Fibroblast of pulmonary artery (primary cell): ENCODE results near the gene C13orf42.

Source experiments
- DNase-seq: peaks from one replicate; pipeline ENCODE4 v3.0.0-alpha.2; 2010; ENCODE audit warnings: low read depth
- H3K4me3 ChIP-seq: replicated peaks from 2 replicates; pipeline ENCODE4 v1.5.1; 2011; ENCODE audit warnings: low read depth, mild to moderate bottlenecking, control low read depth, low read length, moderate library complexity
- CTCF ChIP-seq: IDR thresholded peaks from 2 replicates; pipeline ENCODE4 v1.5.1; 2011; ENCODE audit warnings: mild to moderate bottlenecking, control low read depth, low read length, inconsistent platforms; ENCODE audit errors: missing control alignments

C13orf42 gene

DNA sequence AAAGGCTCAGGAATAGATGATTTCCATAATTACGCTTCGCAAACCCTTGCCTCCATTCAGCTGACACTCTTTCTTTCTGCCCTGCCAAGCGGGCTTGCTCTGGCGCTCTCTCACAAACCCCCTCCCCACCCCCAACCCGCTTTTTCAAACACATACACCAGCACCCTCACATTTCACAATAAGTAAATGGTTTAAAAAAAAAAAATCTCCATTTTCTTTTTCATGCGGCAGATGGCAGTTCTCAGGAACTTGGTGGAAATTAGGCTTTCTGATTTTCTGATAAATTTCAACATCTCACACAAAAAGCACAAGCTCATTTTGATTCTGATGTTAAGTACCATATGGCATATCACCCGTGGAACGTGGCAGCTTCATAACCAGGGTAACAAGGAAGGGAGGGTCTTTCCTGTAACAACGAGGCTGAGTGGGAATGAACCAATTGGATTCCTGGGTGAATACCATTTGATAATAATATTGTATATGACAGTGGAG is 43.8 kb downstream of the C13orf42 start:
- no peak for TF ChIP-seq CTCF
- H3K4me3 ChIP-seq = no peak overlapping the region

GRCh38 chr13:51066091-51066831 is 44.8 kb downstream of the C13orf42 start:
- no peak for DNase-seq
- no peak overlapping the region for H3K4me3 ChIP-seq
- TF ChIP-seq CTCF = no peak

More for the DNA sequence above, 43.8 kb downstream of the C13orf42 start:
- no peak for DNase-seq

- no peak for TF ChIP-seq CTCF
- no peak overlapping the region for H3K4me3 ChIP-seq
- no peak for DNase-seq
Measured at GRCh38 chr13:51065372-51066090, 45.5 kb downstream of the C13orf42 start.

DNA sequence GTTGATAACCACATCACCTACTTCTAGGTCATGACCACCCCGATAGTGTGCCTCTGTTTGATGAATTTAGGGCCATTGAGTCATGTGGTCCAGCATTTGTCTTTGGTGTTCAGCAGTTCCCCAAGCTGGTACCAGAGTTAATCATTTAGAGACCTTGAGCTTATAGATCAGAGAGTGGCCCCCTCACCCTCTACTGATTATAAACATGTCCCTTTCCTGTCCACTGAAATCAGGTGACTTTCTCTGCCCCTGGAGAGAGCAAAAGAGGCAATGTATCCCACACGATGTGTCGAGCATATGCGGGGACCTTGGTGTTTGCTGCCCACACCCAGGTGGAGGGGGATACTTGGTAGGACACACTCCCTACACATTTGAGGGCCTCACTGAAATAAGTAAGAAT is 46.3 kb downstream of the C13orf42 start:
- no peak for TF ChIP-seq CTCF
- DNase-seq = no peak
- no peak overlapping the region for H3K4me3 ChIP-seq

- TF ChIP-seq CTCF = no peak
- H3K4me3 ChIP-seq = no peak overlapping the region
- no peak for DNase-seq
Measured at GRCh38 chr13:51063909-51064308, 47.2 kb downstream of the C13orf42 start.

GRCh38 chr13:51058461-51059167 is 52.5 kb downstream of the C13orf42 start:
- H3K4me3 ChIP-seq = no peak overlapping the region
- no peak for TF ChIP-seq CTCF
- no peak for DNase-seq
